WTC11 (cell line): ENCODE data around the gene GAR1. TPM values are rescaled to one million over a fixed set of nuclear protein-coding genes. Genes with fewer than 3 reads are reported as not detected.

Experiments
- ATF3 ChIP-seq: sonication (generic); formaldehyde crosslinking; conservative IDR thresholded peaks from 2 replicates; pipeline ENCODE4 v1.8.1; 2022; ENCODE audit warnings: mild to moderate bottlenecking, missing genetic modification reagents
- CDX4 ChIP-seq: fragments of 250-450 bp; sonication (Bioruptor Pico); IDR thresholded peaks from 2 replicates; pipeline ENCODE4 v1.9.0; 2021; ENCODE audit warnings: moderate library complexity, mild to moderate bottlenecking, inconsistent platforms, borderline replicate concordance
- CTCF ChIP-seq: fragments of 200-600 bp; IDR thresholded peaks from 2 replicates; pipeline ENCODE4 v1.8.0; 2022; ENCODE audit warnings: antibody characterized with exemption
- FOXK1 ChIP-seq: sonication (generic); formaldehyde crosslinking; IDR thresholded peaks from 2 replicates; pipeline ENCODE4 v1.8.0; 2022; ENCODE audit warnings: mild to moderate bottlenecking, moderate library complexity, missing genetic modification reagents
- GRHL2 ChIP-seq: fragments of 250-450 bp; sonication (Bioruptor Pico); IDR thresholded peaks from 2 replicates; pipeline ENCODE4 v1.8.0; 2022; ENCODE audit warnings: mild to moderate bottlenecking, moderate library complexity; ENCODE audit not compliant: insufficient replicate concordance, severe bottlenecking
- GTF2I ChIP-seq: fragments of 250-450 bp; sonication (Bioruptor Pico); conservative IDR thresholded peaks from 2 replicates; pipeline ENCODE4 v1.4.0; 2021; ENCODE audit warnings: mild to moderate bottlenecking
- HMGA2 ChIP-seq: fragments of 250-450 bp; sonication (Bioruptor Pico); IDR thresholded peaks from 2 replicates; pipeline ENCODE4 v1.4.0; 2021; ENCODE audit warnings: mild to moderate bottlenecking, moderate library complexity
- MYBL2 ChIP-seq: sonication (generic); formaldehyde crosslinking; IDR thresholded peaks from 2 replicates; pipeline ENCODE4 v1.8.1; 2023; ENCODE audit warnings: mild to moderate bottlenecking, moderate library complexity, missing genetic modification reagents
- NR3C1 ChIP-seq: sonication (generic); formaldehyde crosslinking; conservative IDR thresholded peaks from 2 replicates; pipeline ENCODE4 v1.8.1; 2023; ENCODE audit warnings: low read depth, mild to moderate bottlenecking, missing genetic modification reagents
- SMAD3 ChIP-seq: sonication (generic); formaldehyde crosslinking; IDR thresholded peaks from 2 replicates; pipeline ENCODE4 v1.8.0; 2022; ENCODE audit warnings: missing genetic modification reagents, mild to moderate bottlenecking, borderline replicate concordance
- TCF7 ChIP-seq: sonication (generic); formaldehyde crosslinking; IDR thresholded peaks from 2 replicates; pipeline ENCODE4 v1.8.0; 2022; ENCODE audit warnings: mild to moderate bottlenecking, low read depth, missing genetic modification reagents, moderate library complexity
- ZMAT4 ChIP-seq: fragments of 250-450 bp; sonication (Bioruptor Pico); IDR thresholded peaks from 2 replicates; pipeline ENCODE4 v1.9.0; 2021; ENCODE audit warnings: mild to moderate bottlenecking
- ZNF671 ChIP-seq: fragments of 250-450 bp; sonication (Bioruptor Pico); IDR thresholded peaks from 2 replicates; pipeline ENCODE4 v1.8.0; 2021; ENCODE audit warnings: mild to moderate bottlenecking
- total RNA-seq: library from RNA; stranded (reverse); gene quantifications from 3 replicates; pipeline ENCODE4 v1.2.3, GENCODE V29; 2021
- TF ChIP-seq, protein P1 (sequence below): sonication (generic); formaldehyde crosslinking; IDR thresholded peaks from 2 replicates; pipeline ENCODE4 v1.8.0; 2023; ENCODE audit warnings: missing genetic modification reagents, mild to moderate bottlenecking, borderline replicate concordance
- TF ChIP-seq, protein P2 (sequence below): sonication (generic); formaldehyde crosslinking; IDR thresholded peaks from 2 replicates; pipeline ENCODE4 v1.8.1; 2023; ENCODE audit warnings: mild to moderate bottlenecking, missing genetic modification reagents, borderline replicate concordance
- TF ChIP-seq, protein P3 (sequence below): fragments of 250-450 bp; sonication (Bioruptor Pico); IDR thresholded peaks from 2 replicates; pipeline ENCODE4 v1.8.0; 2021; ENCODE audit warnings: mild to moderate bottlenecking
- TF ChIP-seq, protein P4 (sequence below): sonication (generic); formaldehyde crosslinking; IDR thresholded peaks from 2 replicates; pipeline ENCODE4 v1.8.0; 2022; ENCODE audit warnings: mild to moderate bottlenecking, missing genetic modification reagents
- TF ChIP-seq, protein P5 (sequence below): fragments of 250-450 bp; sonication (Bioruptor Pico); IDR thresholded peaks from 2 replicates; pipeline ENCODE4 v1.9.0; 2021; ENCODE audit warnings: mild to moderate bottlenecking, borderline replicate concordance

GAR1 gene
- total RNA-seq, 1 experiment from 2014 or later = 32.3 TPM

- TF ChIP-seq FOXK1 (CRISPR knock-in tag) (peak; percentile 96), GRHL2 (no peak), NR3C1 (no peak), HMGA2 (no peak), GTF2I (CRISPR knock-in tag) (no peak), MYBL2 (CRISPR knock-in tag) (peak; percentile 74; the same call in 1 of the 2 replicates), ZMAT4 (CRISPR knock-in tag) (no peak), CTCF (no peak), TCF7 (CRISPR knock-in tag) (no peak), ZNF671 (CRISPR knock-in tag) (no peak), SMAD3 (CRISPR knock-in tag) (no peak), CDX4 (CRISPR knock-in tag) (no peak), ATF3 (no peak)
- TF ChIP-seq, protein P1, sequence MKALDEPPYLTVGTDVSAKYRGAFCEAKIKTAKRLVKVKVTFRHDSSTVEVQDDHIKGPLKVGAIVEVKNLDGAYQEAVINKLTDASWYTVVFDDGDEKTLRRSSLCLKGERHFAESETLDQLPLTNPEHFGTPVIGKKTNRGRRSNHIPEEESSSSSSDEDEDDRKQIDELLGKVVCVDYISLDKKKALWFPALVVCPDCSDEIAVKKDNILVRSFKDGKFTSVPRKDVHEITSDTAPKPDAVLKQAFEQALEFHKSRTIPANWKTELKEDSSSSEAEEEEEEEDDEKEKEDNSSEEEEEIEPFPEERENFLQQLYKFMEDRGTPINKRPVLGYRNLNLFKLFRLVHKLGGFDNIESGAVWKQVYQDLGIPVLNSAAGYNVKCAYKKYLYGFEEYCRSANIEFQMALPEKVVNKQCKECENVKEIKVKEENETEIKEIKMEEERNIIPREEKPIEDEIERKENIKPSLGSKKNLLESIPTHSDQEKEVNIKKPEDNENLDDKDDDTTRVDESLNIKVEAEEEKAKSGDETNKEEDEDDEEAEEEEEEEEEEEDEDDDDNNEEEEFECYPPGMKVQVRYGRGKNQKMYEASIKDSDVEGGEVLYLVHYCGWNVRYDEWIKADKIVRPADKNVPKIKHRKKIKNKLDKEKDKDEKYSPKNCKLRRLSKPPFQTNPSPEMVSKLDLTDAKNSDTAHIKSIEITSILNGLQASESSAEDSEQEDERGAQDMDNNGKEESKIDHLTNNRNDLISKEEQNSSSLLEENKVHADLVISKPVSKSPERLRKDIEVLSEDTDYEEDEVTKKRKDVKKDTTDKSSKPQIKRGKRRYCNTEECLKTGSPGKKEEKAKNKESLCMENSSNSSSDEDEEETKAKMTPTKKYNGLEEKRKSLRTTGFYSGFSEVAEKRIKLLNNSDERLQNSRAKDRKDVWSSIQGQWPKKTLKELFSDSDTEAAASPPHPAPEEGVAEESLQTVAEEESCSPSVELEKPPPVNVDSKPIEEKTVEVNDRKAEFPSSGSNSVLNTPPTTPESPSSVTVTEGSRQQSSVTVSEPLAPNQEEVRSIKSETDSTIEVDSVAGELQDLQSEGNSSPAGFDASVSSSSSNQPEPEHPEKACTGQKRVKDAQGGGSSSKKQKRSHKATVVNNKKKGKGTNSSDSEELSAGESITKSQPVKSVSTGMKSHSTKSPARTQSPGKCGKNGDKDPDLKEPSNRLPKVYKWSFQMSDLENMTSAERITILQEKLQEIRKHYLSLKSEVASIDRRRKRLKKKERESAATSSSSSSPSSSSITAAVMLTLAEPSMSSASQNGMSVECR (CRISPR knock-in tag) = peak; percentile 86; the same call in 1 of the 2 replicates
- TF ChIP-seq, protein P2, sequence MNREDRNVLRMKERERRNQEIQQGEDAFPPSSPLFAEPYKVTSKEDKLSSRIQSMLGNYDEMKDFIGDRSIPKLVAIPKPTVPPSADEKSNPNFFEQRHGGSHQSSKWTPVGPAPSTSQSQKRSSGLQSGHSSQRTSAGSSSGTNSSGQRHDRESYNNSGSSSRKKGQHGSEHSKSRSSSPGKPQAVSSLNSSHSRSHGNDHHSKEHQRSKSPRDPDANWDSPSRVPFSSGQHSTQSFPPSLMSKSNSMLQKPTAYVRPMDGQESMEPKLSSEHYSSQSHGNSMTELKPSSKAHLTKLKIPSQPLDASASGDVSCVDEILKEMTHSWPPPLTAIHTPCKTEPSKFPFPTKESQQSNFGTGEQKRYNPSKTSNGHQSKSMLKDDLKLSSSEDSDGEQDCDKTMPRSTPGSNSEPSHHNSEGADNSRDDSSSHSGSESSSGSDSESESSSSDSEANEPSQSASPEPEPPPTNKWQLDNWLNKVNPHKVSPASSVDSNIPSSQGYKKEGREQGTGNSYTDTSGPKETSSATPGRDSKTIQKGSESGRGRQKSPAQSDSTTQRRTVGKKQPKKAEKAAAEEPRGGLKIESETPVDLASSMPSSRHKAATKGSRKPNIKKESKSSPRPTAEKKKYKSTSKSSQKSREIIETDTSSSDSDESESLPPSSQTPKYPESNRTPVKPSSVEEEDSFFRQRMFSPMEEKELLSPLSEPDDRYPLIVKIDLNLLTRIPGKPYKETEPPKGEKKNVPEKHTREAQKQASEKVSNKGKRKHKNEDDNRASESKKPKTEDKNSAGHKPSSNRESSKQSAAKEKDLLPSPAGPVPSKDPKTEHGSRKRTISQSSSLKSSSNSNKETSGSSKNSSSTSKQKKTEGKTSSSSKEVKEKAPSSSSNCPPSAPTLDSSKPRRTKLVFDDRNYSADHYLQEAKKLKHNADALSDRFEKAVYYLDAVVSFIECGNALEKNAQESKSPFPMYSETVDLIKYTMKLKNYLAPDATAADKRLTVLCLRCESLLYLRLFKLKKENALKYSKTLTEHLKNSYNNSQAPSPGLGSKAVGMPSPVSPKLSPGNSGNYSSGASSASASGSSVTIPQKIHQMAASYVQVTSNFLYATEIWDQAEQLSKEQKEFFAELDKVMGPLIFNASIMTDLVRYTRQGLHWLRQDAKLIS (CRISPR knock-in tag) = no peak
- TF ChIP-seq, protein P3, sequence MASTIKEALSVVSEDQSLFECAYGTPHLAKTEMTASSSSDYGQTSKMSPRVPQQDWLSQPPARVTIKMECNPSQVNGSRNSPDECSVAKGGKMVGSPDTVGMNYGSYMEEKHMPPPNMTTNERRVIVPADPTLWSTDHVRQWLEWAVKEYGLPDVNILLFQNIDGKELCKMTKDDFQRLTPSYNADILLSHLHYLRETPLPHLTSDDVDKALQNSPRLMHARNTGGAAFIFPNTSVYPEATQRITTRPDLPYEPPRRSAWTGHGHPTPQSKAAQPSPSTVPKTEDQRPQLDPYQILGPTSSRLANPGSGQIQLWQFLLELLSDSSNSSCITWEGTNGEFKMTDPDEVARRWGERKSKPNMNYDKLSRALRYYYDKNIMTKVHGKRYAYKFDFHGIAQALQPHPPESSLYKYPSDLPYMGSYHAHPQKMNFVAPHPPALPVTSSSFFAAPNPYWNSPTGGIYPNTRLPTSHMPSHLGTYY (CRISPR knock-in tag) = no peak
- TF ChIP-seq, protein P4, sequence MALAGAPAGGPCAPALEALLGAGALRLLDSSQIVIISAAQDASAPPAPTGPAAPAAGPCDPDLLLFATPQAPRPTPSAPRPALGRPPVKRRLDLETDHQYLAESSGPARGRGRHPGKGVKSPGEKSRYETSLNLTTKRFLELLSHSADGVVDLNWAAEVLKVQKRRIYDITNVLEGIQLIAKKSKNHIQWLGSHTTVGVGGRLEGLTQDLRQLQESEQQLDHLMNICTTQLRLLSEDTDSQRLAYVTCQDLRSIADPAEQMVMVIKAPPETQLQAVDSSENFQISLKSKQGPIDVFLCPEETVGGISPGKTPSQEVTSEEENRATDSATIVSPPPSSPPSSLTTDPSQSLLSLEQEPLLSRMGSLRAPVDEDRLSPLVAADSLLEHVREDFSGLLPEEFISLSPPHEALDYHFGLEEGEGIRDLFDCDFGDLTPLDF = no peak
- TF ChIP-seq, protein P5, sequence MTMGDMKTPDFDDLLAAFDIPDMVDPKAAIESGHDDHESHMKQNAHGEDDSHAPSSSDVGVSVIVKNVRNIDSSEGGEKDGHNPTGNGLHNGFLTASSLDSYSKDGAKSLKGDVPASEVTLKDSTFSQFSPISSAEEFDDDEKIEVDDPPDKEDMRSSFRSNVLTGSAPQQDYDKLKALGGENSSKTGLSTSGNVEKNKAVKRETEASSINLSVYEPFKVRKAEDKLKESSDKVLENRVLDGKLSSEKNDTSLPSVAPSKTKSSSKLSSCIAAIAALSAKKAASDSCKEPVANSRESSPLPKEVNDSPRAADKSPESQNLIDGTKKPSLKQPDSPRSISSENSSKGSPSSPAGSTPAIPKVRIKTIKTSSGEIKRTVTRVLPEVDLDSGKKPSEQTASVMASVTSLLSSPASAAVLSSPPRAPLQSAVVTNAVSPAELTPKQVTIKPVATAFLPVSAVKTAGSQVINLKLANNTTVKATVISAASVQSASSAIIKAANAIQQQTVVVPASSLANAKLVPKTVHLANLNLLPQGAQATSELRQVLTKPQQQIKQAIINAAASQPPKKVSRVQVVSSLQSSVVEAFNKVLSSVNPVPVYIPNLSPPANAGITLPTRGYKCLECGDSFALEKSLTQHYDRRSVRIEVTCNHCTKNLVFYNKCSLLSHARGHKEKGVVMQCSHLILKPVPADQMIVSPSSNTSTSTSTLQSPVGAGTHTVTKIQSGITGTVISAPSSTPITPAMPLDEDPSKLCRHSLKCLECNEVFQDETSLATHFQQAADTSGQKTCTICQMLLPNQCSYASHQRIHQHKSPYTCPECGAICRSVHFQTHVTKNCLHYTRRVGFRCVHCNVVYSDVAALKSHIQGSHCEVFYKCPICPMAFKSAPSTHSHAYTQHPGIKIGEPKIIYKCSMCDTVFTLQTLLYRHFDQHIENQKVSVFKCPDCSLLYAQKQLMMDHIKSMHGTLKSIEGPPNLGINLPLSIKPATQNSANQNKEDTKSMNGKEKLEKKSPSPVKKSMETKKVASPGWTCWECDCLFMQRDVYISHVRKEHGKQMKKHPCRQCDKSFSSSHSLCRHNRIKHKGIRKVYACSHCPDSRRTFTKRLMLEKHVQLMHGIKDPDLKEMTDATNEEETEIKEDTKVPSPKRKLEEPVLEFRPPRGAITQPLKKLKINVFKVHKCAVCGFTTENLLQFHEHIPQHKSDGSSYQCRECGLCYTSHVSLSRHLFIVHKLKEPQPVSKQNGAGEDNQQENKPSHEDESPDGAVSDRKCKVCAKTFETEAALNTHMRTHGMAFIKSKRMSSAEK = no peak
These were observed at the start of gene GAR1 (continued) for GRCh38 chr4:109815151-109816081.
